Measurements from ENCODE around the gene ZNF569. TPM values are rescaled to one million over a fixed set of nuclear protein-coding genes. Genes with fewer than 3 reads are reported as not detected.

The ZNF569 gene
- total RNA-seq, result 4.6 and 5.8 TPM in 2 replicates

GRCh38 chr19:37466798-37467607 is at the start of gene ZNF569:
TSS of gene ZNF569 (minus strand) at chr19:37467444. CDS start at chr19:37444921, 22,523 bp downstream.

GRCh38 chr19:37506387-37507166 is 39.3 kb upstream of the ZNF569 start, which contains the start of gene ZNF793:
TSS of gene ZNF793 (plus strand) at chr19:37506939. CDS start at chr19:37523440, 16,501 bp downstream.

GRCh38 chr19:37468961-37469777 is 1.9 kb upstream of the ZNF569 start, which contains the start of gene ZNF570:
TSS of gene ZNF570 (plus strand) at chr19:37469356. CDS start at chr19:37470355, 999 bp downstream.

GRCh38 chr19:37370880-37371661 is 96.2 kb downstream of the ZNF569 start, which contains the start of gene ZNF527:
TSS of gene ZNF527 (plus strand) at chr19:37371099. CDS start at chr19:37374199, 3,100 bp downstream.

Other genes with a start within 250 kb of the ZNF569 start
- gene ZNF383, start 249.2 kb downstream of the ZNF569 start, total RNA-seq, result 4.1 and 4.2 TPM in 2 replicates
- 3.5 and 5.6 TPM in 2 replicates for gene ZNF527, start 96.3 kb downstream of the ZNF569 start, total RNA-seq
- 6.2 and 7.5 TPM in 2 replicates for gene ZNF570, start 1.9 kb upstream of the ZNF569 start, total RNA-seq
- 0.86 and 0.98 TPM in 2 replicates for gene ZNF793, start 39.5 kb upstream of the ZNF569 start, total RNA-seq
- gene ZNF571, start 127.3 kb upstream of the ZNF569 start, total RNA-seq, result 1.7 and 2.0 TPM in 2 replicates
- gene ZNF540, start 127.4 kb upstream of the ZNF569 start, total RNA-seq, result 0.19 and 0.33 TPM in 2 replicates
- 11.4 and 15.4 TPM in 2 replicates for gene ZFP30, start 188.0 kb upstream of the ZNF569 start, total RNA-seq

Data from vein endothelial cell (primary cell).